Retinal pigment epithelial cell (primary cell): ENCODE data around the gene SND1.

Experiments
- DNase-seq: peaks from one replicate; pipeline ENCODE4 v3.0.0-alpha.2; 2010; ENCODE audit warnings: low read depth
- H3K4me3 ChIP-seq: 2 replicates; pipeline ENCODE4 v1.5.1; 2011; ENCODE audit warnings: mild to moderate bottlenecking, low read length, control low read depth, moderate library complexity
- CTCF ChIP-seq: conservative IDR thresholded peaks from 2 replicates; pipeline ENCODE4 v1.5.1; 2011; ENCODE audit warnings: low read depth, low read length, control low read depth, inconsistent platforms

SND1 gene

GRCh38 chr7:127879436-127879835 lies 227.4 kb downstream of the SND1 start:
- DNase-seq, result no peak
- no peak for TF ChIP-seq CTCF
- H3K4me3 ChIP-seq, result no peak overlapping the region

- no peak for DNase-seq
- H3K4me3 ChIP-seq, result no peak overlapping the region
- no peak for TF ChIP-seq CTCF
Observed at GRCh38 chr7:127879942-127880341, 227.9 kb downstream of the SND1 start.

- no peak for TF ChIP-seq CTCF
- H3K4me3 ChIP-seq, result no peak overlapping the region
- no peak for DNase-seq
Observed at GRCh38 chr7:127880454-127880853, 228.5 kb downstream of the SND1 start.

DNA sequence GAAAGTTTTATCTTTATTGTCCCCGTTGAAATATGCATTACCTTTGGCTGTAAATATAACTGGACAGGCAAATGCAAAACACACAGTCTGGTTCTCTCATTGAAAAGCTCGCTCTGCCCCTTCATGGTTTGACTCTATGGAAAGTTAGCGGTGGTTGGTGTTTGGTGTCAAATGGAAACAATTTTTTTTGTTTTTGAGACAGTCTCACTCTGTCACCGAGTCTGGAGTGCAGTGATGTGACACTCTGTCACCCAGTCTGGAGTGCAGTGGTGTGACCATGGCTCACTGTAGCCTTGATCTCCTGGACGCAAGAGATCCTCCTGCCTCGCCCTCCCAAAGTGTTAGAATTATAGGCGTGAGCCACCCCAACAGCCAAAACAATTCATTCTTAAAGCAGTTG lies 229.6 kb downstream of the SND1 start:
- no peak for TF ChIP-seq CTCF
- no peak for DNase-seq
- no peak overlapping the region for H3K4me3 ChIP-seq

- TF ChIP-seq CTCF, result no peak
- no peak for DNase-seq
- H3K4me3 ChIP-seq, result no peak overlapping the region
Observed at GRCh38 chr7:127882313-127882920, 230.4 kb downstream of the SND1 start.

GRCh38 chr7:127884066-127884559 lies 232.1 kb downstream of the SND1 start:
- no peak for DNase-seq
- no peak overlapping the region for H3K4me3 ChIP-seq
- no peak for TF ChIP-seq CTCF

GRCh38 chr7:127885222-127885772 lies 233.3 kb downstream of the SND1 start:
- no peak for DNase-seq
- H3K4me3 ChIP-seq, result no peak overlapping the region
- no peak for TF ChIP-seq CTCF
